HG03521 (cell line): ENCODE measurements around the gene GPRIN2.
"Not testable (repeated sequence)": the region's sequence is repeated elsewhere in the genome, so short reads cannot be mapped to it uniquely, and the experiment has no call there.

Experiments used
- ATAC-seq: cut with Tn5 transposase; IDR thresholded peaks from one replicate; pipeline ENCODE4 v1.9.1; 2021; ENCODE audit warnings: mild to moderate bottlenecking, moderate library complexity; ENCODE audit not compliant: unreplicated experiment

The GPRIN2 gene

GRCh38 chr10:46570655-46571054 lies 14.2 kb upstream of the GPRIN2 start:
- not testable (repeated sequence) for ATAC-seq

GRCh38 chr10:46567151-46567550 lies 10.7 kb upstream of the GPRIN2 start:
- ATAC-seq: not testable (repeated sequence)

GRCh38 chr10:46565591-46566332 lies 9.3 kb upstream of the GPRIN2 start:
- ATAC-seq: peak; percentile 66

GRCh38 chr10:46560952-46561351 lies 4.5 kb upstream of the GPRIN2 start:
- no peak for ATAC-seq

DNA sequence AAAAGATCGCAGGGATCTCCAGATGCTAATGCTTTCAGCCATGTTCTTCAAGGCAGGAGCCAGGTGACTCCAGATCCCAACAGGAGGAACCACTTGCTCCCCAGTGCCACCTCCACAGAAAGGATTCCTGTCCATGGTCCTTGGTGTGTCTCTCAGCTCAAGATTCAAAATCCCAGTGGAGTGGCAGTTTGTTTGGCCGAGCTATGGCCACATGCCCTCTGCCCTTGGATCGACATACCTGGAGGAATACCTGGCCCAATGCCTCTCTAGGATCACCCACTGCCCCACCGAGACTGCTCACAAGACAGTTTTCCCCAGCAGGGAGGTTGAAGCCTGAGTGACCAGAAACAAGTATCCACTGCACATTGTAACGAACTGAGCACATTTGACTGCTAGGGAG lies 3.9 kb upstream of the GPRIN2 start:
- no peak for ATAC-seq

GRCh38 chr10:46559231-46559671 lies 2.8 kb upstream of the GPRIN2 start:
- ATAC-seq: no peak

GRCh38 chr10:46558392-46559185 lies 2.1 kb upstream of the GPRIN2 start:
- ATAC-seq: no peak

DNA sequence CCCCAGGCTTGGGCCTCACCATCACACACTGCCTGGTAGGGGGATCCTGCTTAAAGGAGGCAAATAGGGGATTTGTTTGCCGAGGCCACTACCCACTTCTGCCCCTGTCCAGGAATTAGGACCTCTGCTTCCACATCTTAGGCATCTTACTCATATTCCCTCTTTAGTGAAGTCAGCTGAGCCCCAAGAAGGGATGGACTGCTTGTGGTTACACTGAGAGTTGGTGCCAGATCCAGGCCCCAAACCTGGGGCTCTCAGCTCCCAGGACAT lies 1.6 kb upstream of the GPRIN2 start:
- no peak for ATAC-seq

- no peak for ATAC-seq
Observed at GRCh38 chr10:46557319-46558121, 1.1 kb upstream of the GPRIN2 start.

- no peak for ATAC-seq
Observed at GRCh38 chr10:46555713-46556514, 544 bp downstream of the GPRIN2 start.

GRCh38 chr10:46555366-46555712 lies 1.1 kb downstream of the GPRIN2 start:
- no peak for ATAC-seq

DNA sequence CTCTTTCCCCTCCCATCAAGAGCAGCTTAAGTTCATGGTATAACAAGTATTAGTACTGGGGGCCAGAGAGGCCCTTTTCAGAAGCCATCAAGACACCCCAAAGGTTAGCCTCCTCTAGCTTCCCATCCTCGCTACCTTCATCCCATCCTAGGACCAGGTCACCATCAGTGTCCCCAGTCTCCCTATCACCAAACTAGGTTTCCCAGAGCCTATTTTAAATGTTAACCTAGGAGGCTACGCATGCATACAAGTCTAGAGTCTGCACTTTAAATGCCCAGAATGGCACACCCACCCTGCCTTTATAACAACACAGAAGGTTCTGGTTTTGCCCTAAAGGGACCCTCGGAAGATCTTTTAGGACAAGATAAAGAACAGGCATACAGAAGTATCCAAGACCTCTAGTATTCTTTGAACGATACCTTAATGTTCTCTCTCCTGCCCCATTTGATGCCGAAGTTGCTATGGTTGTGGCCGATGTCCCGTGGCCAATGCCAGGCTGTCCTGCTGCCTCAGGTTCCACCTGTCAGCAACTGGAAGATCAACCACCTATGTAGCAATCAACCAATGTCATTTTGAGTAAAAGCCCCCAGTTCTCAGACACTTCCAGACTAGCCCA lies 2.2 kb downstream of the GPRIN2 start:
- ATAC-seq: no peak

GRCh38 chr10:46553238-46554049 lies 3.0 kb downstream of the GPRIN2 start:
- no peak for ATAC-seq

DNA sequence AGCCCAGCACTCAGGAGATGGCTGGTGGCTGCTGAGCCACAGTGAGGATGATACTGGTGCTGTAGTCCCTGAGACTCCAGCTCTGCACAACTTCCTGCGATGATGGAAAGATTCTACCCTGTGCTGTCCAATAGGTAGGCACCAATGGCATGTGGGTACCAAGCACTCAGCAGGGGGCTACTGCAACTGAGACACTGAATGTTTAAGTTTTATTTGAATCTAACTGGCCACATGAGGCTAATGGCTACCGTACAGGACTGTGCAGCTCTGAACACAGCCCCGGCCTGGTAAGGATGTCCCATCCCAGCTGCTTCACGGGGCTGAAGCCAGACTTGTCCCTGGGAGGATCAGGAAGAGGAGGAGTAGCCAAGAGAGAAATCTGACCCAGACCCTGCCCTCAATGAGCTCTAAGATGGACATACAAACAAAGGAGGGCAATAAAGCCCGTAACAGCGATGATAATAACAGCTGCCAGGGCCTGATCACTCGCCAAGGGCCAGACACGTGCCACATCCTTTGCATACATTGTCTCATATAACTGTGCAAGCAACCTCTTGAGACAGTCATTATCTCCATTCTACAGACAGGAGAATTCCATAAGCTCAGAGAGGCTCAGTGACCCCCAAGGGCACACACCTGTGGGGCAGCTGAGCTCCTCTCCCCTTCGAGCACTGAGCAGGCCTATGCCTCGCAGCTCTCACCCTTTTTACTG lies 3.8 kb downstream of the GPRIN2 start:
- ATAC-seq: no peak

GRCh38 chr10:46551701-46552525 lies 4.5 kb downstream of the GPRIN2 start:
- no peak for ATAC-seq

DNA sequence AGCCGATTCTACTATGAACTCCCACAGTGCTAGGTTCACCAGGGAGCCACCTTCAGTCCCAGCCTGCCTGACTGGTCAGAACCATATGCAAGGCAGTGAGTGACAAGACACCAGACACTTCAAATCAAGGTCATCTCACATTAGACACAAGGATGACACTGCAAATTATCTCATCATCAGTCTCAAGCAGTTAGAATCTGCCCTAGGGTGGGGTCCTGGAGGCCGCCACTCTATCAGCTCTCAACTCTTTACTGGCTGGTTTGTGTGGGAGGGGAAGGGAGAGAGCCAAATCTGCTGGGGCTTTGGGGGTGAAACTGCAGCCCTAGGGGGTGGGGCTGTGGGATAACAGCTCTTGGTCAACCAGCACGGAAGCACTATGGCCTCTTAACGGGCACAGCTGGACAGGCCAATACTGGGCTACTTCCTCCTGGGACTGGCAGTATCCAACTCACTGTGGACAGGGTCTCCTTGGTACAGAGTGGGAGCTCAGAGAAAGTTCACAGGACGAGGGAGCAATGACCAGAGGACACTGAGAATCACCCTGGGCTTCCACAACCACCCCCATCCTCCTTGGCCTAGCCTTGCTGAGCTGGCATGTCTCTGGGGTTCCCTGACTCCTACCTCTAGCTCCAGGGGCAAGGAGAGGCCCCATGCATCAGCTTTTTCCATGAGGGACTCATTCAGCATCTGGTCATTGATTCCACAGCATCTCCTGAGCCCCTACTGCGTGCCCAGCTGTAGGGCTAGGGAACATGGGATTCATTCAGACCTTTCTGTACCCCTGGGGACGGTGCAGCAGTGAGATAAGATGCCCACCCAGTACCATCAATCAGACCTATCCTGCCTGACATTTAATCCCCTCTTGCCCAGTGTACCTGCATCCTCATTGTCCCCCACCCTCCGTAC lies 5.4 kb downstream of the GPRIN2 start:
- no peak for ATAC-seq
